ENCODE measurements around the gene ZNF101. TPM values are rescaled to one million over a fixed set of nuclear protein-coding genes. Genes with fewer than 3 reads are reported as not detected.

Gene ZNF101
- total and polyA plus RNA-seq, 2 donors = 4.3 to 9.5 TPM

- 92% methylated on average over 6 of the region's 6 CpGs for WGBS
- DNase-seq (ENCODE audit: extremely low spot score) = no peak
- H3K36me3 ChIP-seq (ENCODE audit: insufficient read depth) = peaks cover 6% of the 10 kb centered on the region
These were observed 19.5 kb upstream of the ZNF101 start for GRCh38 chr19:19649155-19649554.

GRCh38 chr19:19649580-19649995, 19.1 kb upstream of the ZNF101 start:
- H3K27ac ChIP-seq (ENCODE audit: low read depth) = no peak overlapping the region
- 95% methylated on average over 22 of the region's 22 CpGs for WGBS

More at GRCh38 chr19:19649155-19649554, 19.5 kb upstream of the ZNF101 start:
- no peaks in the 10 kb centered on the region for H3K4me1 ChIP-seq (ENCODE audit: insufficient read depth)
- H3K4me3 ChIP-seq (ENCODE audit: low read depth, low read length) = no peak overlapping the region
- H3K27ac ChIP-seq (ENCODE audit: low read depth) = no peak overlapping the region

GRCh38 chr19:19650331-19650730, 18.3 kb upstream of the ZNF101 start:
- no peaks in the 10 kb centered on the region for H3K4me1 ChIP-seq (ENCODE audit: insufficient read depth)
- no peak overlapping the region for H3K27ac ChIP-seq (ENCODE audit: low read depth)
- DNase-seq (ENCODE audit: extremely low spot score) = no peak
- H3K4me3 ChIP-seq (ENCODE audit: low read depth, low read length) = no peak overlapping the region
- H3K36me3 ChIP-seq (ENCODE audit: insufficient read depth) = peaks cover 15% of the 10 kb centered on the region
- WGBS = 91% methylated on average over 9 of the region's 9 CpGs

More at GRCh38 chr19:19649580-19649995, 19.1 kb upstream of the ZNF101 start:
- H3K4me1 ChIP-seq (ENCODE audit: insufficient read depth) = no peaks in the 10 kb centered on the region
- H3K36me3 ChIP-seq (ENCODE audit: insufficient read depth) = peaks cover 9% of the 10 kb centered on the region
- no peak for DNase-seq (ENCODE audit: extremely low spot score)
- H3K4me3 ChIP-seq (ENCODE audit: low read depth, low read length) = no peak overlapping the region

- Histone ChIP-seq H3K4me3 (ENCODE audit: low read depth, low read length) (no peak overlapping the region), H3K27ac (ENCODE audit: low read depth) (no peak overlapping the region), H3K4me1 (ENCODE audit: insufficient read depth) (no peaks in the 10 kb centered on the region), H3K36me3 (ENCODE audit: insufficient read depth) (peaks cover 20% of the 10 kb centered on the region)
- DNase-seq (ENCODE audit: extremely low spot score) = no peak
- WGBS = 59% methylated on average over 13 of the region's 13 CpGs
These were observed 17.6 kb upstream of the ZNF101 start for GRCh38 chr19:19651076-19651475.

GRCh38 chr19:19652482-19653295, 15.9 kb upstream of the ZNF101 start:
- 88% methylated on average over 24 of the region's 24 CpGs for WGBS
- no peak for DNase-seq (ENCODE audit: extremely low spot score)
- Histone ChIP-seq H3K27ac (ENCODE audit: low read depth) (no peak overlapping the region), H3K36me3 (ENCODE audit: insufficient read depth) (peaks cover 17% of the 10 kb centered on the region), H3K4me3 (ENCODE audit: low read depth, low read length) (no peak overlapping the region), H3K4me1 (ENCODE audit: insufficient read depth) (no peaks in the 10 kb centered on the region)

- Histone ChIP-seq H3K27ac (ENCODE audit: low read depth) (no peak overlapping the region), H3K4me3 (ENCODE audit: low read depth, low read length) (no peak overlapping the region), H3K4me1 (ENCODE audit: insufficient read depth) (no peaks in the 10 kb centered on the region), H3K36me3 (ENCODE audit: insufficient read depth) (peaks cover 17% of the 10 kb centered on the region)
- WGBS = 96% methylated on average over 23 of the region's 23 CpGs
- no peak for DNase-seq (ENCODE audit: extremely low spot score)
These were observed 15.0 kb upstream of the ZNF101 start for GRCh38 chr19:19653597-19654147.

- H3K27ac ChIP-seq (ENCODE audit: low read depth) = no peak overlapping the region
- H3K4me3 ChIP-seq (ENCODE audit: low read depth, low read length) = no peak overlapping the region
- no peak for DNase-seq (ENCODE audit: extremely low spot score)
- H3K36me3 ChIP-seq (ENCODE audit: insufficient read depth) = peaks cover 17% of the 10 kb centered on the region
- WGBS = 94% methylated on average over 15 of the region's 15 CpGs
- H3K4me1 ChIP-seq (ENCODE audit: insufficient read depth) = no peaks in the 10 kb centered on the region
These were observed 14.2 kb upstream of the ZNF101 start for GRCh38 chr19:19654441-19654840.

GRCh38 chr19:19655051-19655594, 13.5 kb upstream of the ZNF101 start:
- DNase-seq (ENCODE audit: extremely low spot score) = no peak
- peaks cover 18% of the 10 kb centered on the region for H3K36me3 ChIP-seq (ENCODE audit: insufficient read depth)
- H3K4me1 ChIP-seq (ENCODE audit: insufficient read depth) = no peaks in the 10 kb centered on the region
- WGBS = 96% methylated on average over 22 of the region's 22 CpGs
- no peak overlapping the region for H3K4me3 ChIP-seq (ENCODE audit: low read depth, low read length)
- H3K27ac ChIP-seq (ENCODE audit: low read depth) = no peak overlapping the region

- Histone ChIP-seq H3K36me3 (ENCODE audit: insufficient read depth) (peaks cover 18% of the 10 kb centered on the region), H3K4me1 (ENCODE audit: insufficient read depth) (no peaks in the 10 kb centered on the region), H3K27ac (ENCODE audit: low read depth) (no peak overlapping the region), H3K4me3 (ENCODE audit: low read depth, low read length) (no peak overlapping the region)
- no peak for DNase-seq (ENCODE audit: extremely low spot score)
- 91% methylated on average over 27 of the region's 27 CpGs for WGBS
These were observed 12.8 kb upstream of the ZNF101 start for GRCh38 chr19:19655641-19656343.

- no peak overlapping the region for H3K4me3 ChIP-seq (ENCODE audit: low read depth, low read length)
- no peak for DNase-seq (ENCODE audit: extremely low spot score)
- WGBS = 94% methylated on average over 33 of the region's 33 CpGs
- peaks cover 18% of the 10 kb centered on the region for H3K36me3 ChIP-seq (ENCODE audit: insufficient read depth)
- H3K27ac ChIP-seq (ENCODE audit: low read depth) = no peak overlapping the region
- H3K4me1 ChIP-seq (ENCODE audit: insufficient read depth) = no peaks in the 10 kb centered on the region
These were observed 11.9 kb upstream of the ZNF101 start for GRCh38 chr19:19656451-19657396.

GRCh38 chr19:19657397-19657783, 11.2 kb upstream of the ZNF101 start:
- peaks cover 18% of the 10 kb centered on the region for H3K36me3 ChIP-seq (ENCODE audit: insufficient read depth)
- H3K4me3 ChIP-seq (ENCODE audit: low read depth, low read length) = no peak overlapping the region
- H3K27ac ChIP-seq (ENCODE audit: low read depth) = no peak overlapping the region
- 67% methylated on average over 10 of the region's 10 CpGs for WGBS
- H3K4me1 ChIP-seq (ENCODE audit: insufficient read depth) = no peaks in the 10 kb centered on the region
- DNase-seq (ENCODE audit: extremely low spot score) = no peak

GRCh38 chr19:19659646-19660245, 8.9 kb upstream of the ZNF101 start:
- H3K4me3 ChIP-seq (ENCODE audit: low read depth, low read length) = no peak overlapping the region
- H3K36me3 ChIP-seq (ENCODE audit: insufficient read depth) = peaks cover 12% of the 10 kb centered on the region
- WGBS = 87% methylated on average over 17 of the region's 17 CpGs
- no peak for DNase-seq (ENCODE audit: extremely low spot score)
- no peaks in the 10 kb centered on the region for H3K4me1 ChIP-seq (ENCODE audit: insufficient read depth)
- H3K27ac ChIP-seq (ENCODE audit: low read depth) = no peak overlapping the region

Data from urinary bladder (tissue), 4 donors.